Gastroesophageal sphincter (tissue), 4 donors: Measurements from ENCODE around the gene RPTN. TPM values are rescaled to one million over a fixed set of nuclear protein-coding genes. Genes with fewer than 3 reads are reported as not detected.

Source experiments
- ATAC-seq: fragments of 150-250 bp; one replicate; pipeline ENCODE4 v1.9.1; 2016; ENCODE audit warnings: mild to moderate bottlenecking, moderate library complexity
- H3K27ac ChIP-seq, 4 donors: fragments of 200-600 bp; sonication (generic) in 3 of 4; 1 replicate in 3 of 4; 2 replicates in 1 of 4; pipeline ENCODE4 v1.5.1; 2016 to 2019
- H3K27me3 ChIP-seq: fragments of 200-600 bp; sonication (generic); one replicate; pipeline ENCODE4 v1.5.1; 2019
- H3K36me3 ChIP-seq, 2 donors: fragments of 200-600 bp; sonication (generic); one replicate each; pipeline ENCODE4 v1.5.1; 2019; ENCODE audit warnings: control low read depth in 1 of 2
- H3K4me1 ChIP-seq, 3 donors: fragments of 200-600 bp; sonication (generic); 1 replicate in 2 of 3; 2 replicates in 1 of 3; pipeline ENCODE4 v1.5.1; 2016 to 2019; ENCODE audit warnings: control low read depth in 2 of 3
- H3K4me3 ChIP-seq, 2 donors: fragments of 200-600 bp; sonication (generic); one replicate each; pipeline ENCODE4 v1.5.1; 2019; ENCODE audit warnings: mild to moderate bottlenecking in 1 of 2, moderate library complexity in 1 of 2
- H3K9me3 ChIP-seq, 3 donors: fragments of 200-600 bp; sonication (generic); one replicate each; pipeline ENCODE4 v1.5.1; 2017 to 2019; ENCODE audit warnings: control low read depth in 2 of 3
- CTCF ChIP-seq, 4 experiments: fragments of 200-600 bp in 2 of 4; fragments of 450-650 bp in 2 of 4; sonication (generic) in 1 of 4; IDR thresholded peaks; one replicate each; pipeline ENCODE4 v1.5.1; 2017 to 2019; ENCODE audit warnings: antibody characterized with exemption in 4 of 4, mild to moderate bottlenecking in 2 of 4, moderate library complexity in 2 of 4
- EP300 ChIP-seq: sonication (generic); formaldehyde crosslinking; IDR thresholded peaks from one replicate; pipeline ENCODE4 v1.6.1; 2017; ENCODE audit warnings: antibody characterized with exemption, mild to moderate bottlenecking
- POLR2A ChIP-seq, 2 donors: fragments of 450-650 bp; IDR thresholded peaks; one replicate each; pipeline ENCODE4 v1.6.1; 2017; ENCODE audit warnings: antibody characterized with exemption in 2 of 2, mild to moderate bottlenecking in 2 of 2, moderate library complexity in 1 of 2
- POLR2AphosphoS5 ChIP-seq: sonication (generic); formaldehyde crosslinking; IDR thresholded peaks from one replicate; pipeline ENCODE4 v1.6.1; 2017; ENCODE audit warnings: antibody characterized with exemption
- WGBS, 2 donors: methylation state at CpG; one replicate each; pipeline ENCODE4 v1.1.5; 2018; ENCODE audit warnings: low coverage in 1 of 2; 5-methylcytosine and 5-hydroxymethylcytosine counted together
- total RNA-seq, 4 donors: library from RNA; depleted of rRNA; stranded (reverse); fragments of >200 nt; gene quantifications; one replicate each; pipeline ENCODE4 v1.1.0, GENCODE V29; 2016

The RPTN gene
- total RNA-seq, 4 donors from 2014 or later, result not detected

DNA sequence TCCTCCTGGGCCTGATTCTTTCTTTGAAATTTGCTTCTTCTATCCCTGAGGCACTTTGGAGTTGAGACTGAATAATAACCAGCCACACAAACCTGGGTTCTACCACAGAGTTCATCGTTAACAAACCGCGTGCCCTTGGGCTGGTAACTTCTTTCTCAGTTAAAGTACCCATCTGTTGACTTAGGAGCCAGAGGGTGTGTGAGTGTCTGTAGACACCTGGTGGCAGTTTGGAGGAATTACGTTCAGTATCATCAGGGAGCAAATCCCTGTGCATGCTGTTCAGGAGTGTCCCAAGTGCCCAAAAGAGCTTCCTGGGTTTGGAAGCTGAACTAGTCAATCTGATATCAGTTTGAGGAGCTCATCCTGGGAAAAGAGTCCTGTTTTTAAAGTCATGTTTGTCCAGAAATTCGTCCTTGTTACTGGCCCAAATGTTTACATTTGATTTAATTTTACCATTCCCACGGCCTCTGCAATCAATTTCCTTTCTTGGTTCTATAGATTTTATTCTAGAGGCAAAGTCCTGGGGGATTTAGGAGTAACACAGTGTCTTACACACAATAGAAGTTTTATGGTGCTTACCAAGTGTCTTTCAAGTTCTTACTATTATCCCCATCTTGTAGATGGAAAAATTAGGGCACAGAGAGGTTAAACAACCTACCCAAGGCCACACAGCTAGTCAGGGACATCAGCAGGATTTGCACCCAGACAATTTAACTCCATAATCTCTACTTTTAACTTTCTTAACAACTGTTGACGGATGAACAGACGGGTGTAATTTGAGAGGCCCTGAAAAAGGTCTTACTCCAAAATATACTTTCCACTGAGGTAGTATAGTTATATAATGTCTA is 26.7 kb upstream of the RPTN start:
- peaks cover 5% of the 10 kb centered on the region for H3K27me3 ChIP-seq
- no peak overlapping the region for H3K4me3 ChIP-seq
- no peaks in the 10 kb centered on the region for H3K36me3 ChIP-seq
- peak; percentile 39 for ATAC-seq
- WGBS, 2 donors, result 38 to 64% methylated on average over 4 to 5 of the region's 8 CpGs
- no peaks in the 10 kb centered on the region for H3K9me3 ChIP-seq
- peaks cover 0 to 19% (median 0%) of the 10 kb centered on the region in 3 donors for H3K4me1 ChIP-seq
- no peak overlapping the region for H3K27ac ChIP-seq
- TF ChIP-seq POLR2A (IDR thresholded peaks at IDR 0.05) (no peak), CTCF (IDR thresholded peaks at IDR 0.05) (peak; percentile 61 to 80 (median 72)), EP300 (no peak)

DNA sequence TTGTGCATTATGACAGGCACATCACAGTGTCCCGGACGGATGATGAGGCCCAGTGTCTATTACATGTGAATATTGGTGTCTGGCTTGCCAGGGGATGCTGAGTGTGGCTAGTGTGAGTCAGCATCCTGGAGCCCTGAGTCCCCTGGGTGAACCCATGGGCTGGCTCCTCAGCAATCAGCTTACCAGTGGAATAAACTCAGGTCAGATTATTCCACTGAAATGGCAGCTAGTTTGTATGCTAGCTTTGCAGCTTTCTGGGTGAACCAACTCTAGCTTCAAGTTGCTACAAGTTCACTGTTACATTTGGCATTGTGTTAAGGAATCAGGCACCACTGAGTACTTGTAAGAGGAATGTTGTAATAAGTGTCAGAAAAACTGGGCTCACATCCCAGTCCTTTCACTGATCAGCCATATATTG is 23.9 kb upstream of the RPTN start:
- Histone ChIP-seq H3K9me3 (no peaks in the 10 kb centered on the region), H3K4me1 (no peaks in the 10 kb centered on the region), H3K27me3 (peaks cover 6% of the 10 kb centered on the region), H3K27ac (no peak overlapping the region), H3K36me3 (no peaks in the 10 kb centered on the region), H3K4me3 (no peak overlapping the region)
- TF ChIP-seq POLR2A (IDR thresholded peaks at IDR 0.05) (no peak), EP300 (no peak)
- no peak for ATAC-seq
- 55 to 64% methylated on average over 2 of the region's 2 CpGs for WGBS, 2 donors

DNA sequence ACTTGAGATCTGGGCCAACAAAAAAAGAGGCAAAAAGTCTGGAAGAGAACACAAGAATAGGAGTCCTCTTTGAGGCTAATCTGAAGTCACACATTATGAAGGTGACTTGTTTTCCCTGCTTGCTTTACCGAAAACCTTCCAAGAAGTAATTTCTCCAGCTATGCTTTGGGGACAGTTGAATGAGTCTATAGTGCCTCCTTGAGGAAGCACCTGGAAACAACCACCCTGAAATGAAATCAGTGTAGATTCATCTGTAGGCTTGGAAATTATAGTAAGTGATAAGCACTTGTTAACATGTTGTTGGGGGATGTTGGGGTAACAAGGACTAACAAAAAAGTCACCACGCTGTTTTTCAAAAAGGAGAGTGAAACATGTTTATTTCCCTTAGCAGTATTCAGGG is 23.4 kb upstream of the RPTN start:
- no peak for TF ChIP-seq EP300
- peak in 2 of 4 experiments; percentile 20 to 33 for TF ChIP-seq CTCF (IDR thresholded peaks at IDR 0.05)
- no peak overlapping the region for H3K4me3 ChIP-seq
- H3K36me3 ChIP-seq, result no peaks in the 10 kb centered on the region
- no peaks in the 10 kb centered on the region for H3K4me1 ChIP-seq
- peaks cover 10% of the 10 kb centered on the region for H3K27me3 ChIP-seq
- ATAC-seq, result no peak
- 61 to 78% methylated on average over 2 of the region's 2 CpGs for WGBS, 2 donors
- no peaks in the 10 kb centered on the region for H3K9me3 ChIP-seq
- no peak overlapping the region for H3K27ac ChIP-seq

DNA sequence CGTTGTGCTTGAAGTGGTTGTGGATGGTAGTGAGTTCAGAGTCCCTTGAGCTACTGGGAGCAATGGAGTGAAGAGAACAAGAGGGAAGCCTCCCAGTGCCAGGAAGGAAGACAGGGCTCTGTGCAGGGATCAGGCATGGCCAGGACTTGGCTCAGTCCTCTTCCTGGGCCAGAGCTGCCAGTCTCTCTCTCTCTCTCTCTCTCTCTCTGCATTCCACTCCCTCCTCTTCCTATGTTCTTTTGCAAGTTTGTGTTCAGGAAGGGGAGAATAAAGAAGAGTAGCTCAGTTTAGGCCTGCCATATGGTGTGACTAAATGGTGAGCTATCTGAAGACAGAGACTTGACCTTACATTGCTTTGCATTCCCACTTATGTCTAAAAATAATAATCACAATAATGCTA is 20.5 kb upstream of the RPTN start:
- 80 to 100% methylated on average over 1 of the region's 1 CpG for WGBS, 2 donors
- ATAC-seq, result no peak

DNA sequence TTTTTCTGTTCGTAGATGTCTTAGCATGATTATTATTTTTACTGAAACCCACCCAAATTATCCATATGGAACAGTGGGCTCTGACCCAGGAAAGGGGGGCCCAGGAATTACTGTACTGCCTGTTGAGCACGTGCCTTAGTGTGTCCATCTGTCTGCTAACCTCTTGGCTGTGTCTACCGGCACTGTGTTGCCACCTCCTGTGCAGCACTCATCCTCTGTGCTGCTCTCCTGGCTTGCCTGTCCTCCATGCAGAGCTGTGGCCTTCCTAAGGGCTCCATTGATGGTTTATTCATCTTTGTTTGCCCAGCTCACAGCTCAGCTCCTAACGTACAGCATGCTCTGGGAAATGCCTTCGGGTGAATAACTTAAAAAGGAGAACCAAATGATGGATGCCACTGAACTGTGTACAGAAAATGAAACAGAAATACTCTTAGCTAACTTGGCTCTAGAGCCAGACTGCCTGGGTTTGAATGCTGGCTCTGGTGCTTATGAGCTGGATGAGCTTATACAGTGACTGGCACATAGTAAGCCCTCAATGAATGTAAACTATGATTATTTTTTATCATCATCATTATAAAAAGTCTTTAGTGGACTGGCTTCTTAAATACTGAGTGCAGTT is 11.4 kb upstream of the RPTN start:
- no peak overlapping the region for H3K27ac ChIP-seq
- ATAC-seq, result no peak
- TF ChIP-seq POLR2AphosphoS5, result no peak
- TF ChIP-seq EP300, result no peak
- no peak for TF ChIP-seq POLR2A (IDR thresholded peaks at IDR 0.05)
- no peak for TF ChIP-seq CTCF (IDR thresholded peaks at IDR 0.05)
- no peaks in the 10 kb centered on the region for H3K27me3 ChIP-seq
- WGBS, 2 donors, result 29 to 70% methylated on average over 2 to 3 of the region's 5 CpGs
- peaks cover 2 to 29% (median 3%) of the 10 kb centered on the region in 3 donors for H3K4me1 ChIP-seq
- no peaks in the 10 kb centered on the region for H3K9me3 ChIP-seq
- H3K36me3 ChIP-seq, result no peaks in the 10 kb centered on the region
- H3K4me3 ChIP-seq, result no peak overlapping the region

More for the DNA sequence above, 20.5 kb upstream of the RPTN start:
- no peak overlapping the region for H3K4me3 ChIP-seq
- H3K4me1 ChIP-seq, result no peaks in the 10 kb centered on the region
- no peaks in the 10 kb centered on the region for H3K36me3 ChIP-seq
- no peak for TF ChIP-seq POLR2AphosphoS5
- no peak for TF ChIP-seq POLR2A (IDR thresholded peaks at IDR 0.05)
- no peak for TF ChIP-seq EP300
- TF ChIP-seq CTCF (IDR thresholded peaks at IDR 0.05), result no peak
- no peak overlapping the region for H3K27ac ChIP-seq
- peaks cover 13% of the 10 kb centered on the region for H3K27me3 ChIP-seq
- no peaks in the 10 kb centered on the region for H3K9me3 ChIP-seq
